Kidney epithelial cell (primary cell): ENCODE measurements around the gene IFNA7. TPM values are rescaled to one million over a fixed set of nuclear protein-coding genes. Genes with fewer than 3 reads are reported as not detected.
"Not testable (repeated sequence)": the region's sequence is repeated elsewhere in the genome, so short reads cannot be mapped to it uniquely, and the experiment has no call there.

Experiments used
- DNase-seq: peaks from one replicate; pipeline ENCODE4 v3.0.0-alpha.2; 2010; ENCODE audit warnings: low read depth
- H3K27me3 ChIP-seq: 2 replicates; pipeline ENCODE4 v1.6.0; 2011; ENCODE audit warnings: low read length; ENCODE audit not compliant: control insufficient read depth, insufficient read depth
- H3K36me3 ChIP-seq: 2 replicates; pipeline ENCODE4 v1.5.1; 2011; ENCODE audit warnings: low read length; ENCODE audit not compliant: control insufficient read depth, insufficient read depth
- H3K4me3 ChIP-seq: 2 replicates; pipeline ENCODE4 v1.5.1; 2011; ENCODE audit warnings: low read depth, mild to moderate bottlenecking, control low read depth, low read length
- CTCF ChIP-seq: IDR thresholded peaks from 2 replicates; pipeline ENCODE4 v1.5.1; 2011; ENCODE audit warnings: mild to moderate bottlenecking, moderate library complexity, low read length, control low read depth, inconsistent platforms; ENCODE audit not compliant: insufficient read depth, poor library complexity, severe bottlenecking
- total RNA-seq: library from RNA; depleted of rRNA; stranded (reverse); fragments of >200 nt; gene quantifications from 2 replicates; pipeline ENCODE4 v1.2.3, GENCODE V29; 2015

IFNA7 gene
- not detected in 2 replicates for total RNA-seq

- DNase-seq, H3K36me3 ChIP-seq, H3K27me3 ChIP-seq, H3K4me3 ChIP-seq: not testable (repeated sequence)
Measured at GRCh38 chr9:21202105-21202504, at the start of gene IFNA7. Gene IFNA7, minus strand, starts transcription at chr9:21202205. Its CDS starts 40 bp downstream, at chr9:21202165.

DNA sequence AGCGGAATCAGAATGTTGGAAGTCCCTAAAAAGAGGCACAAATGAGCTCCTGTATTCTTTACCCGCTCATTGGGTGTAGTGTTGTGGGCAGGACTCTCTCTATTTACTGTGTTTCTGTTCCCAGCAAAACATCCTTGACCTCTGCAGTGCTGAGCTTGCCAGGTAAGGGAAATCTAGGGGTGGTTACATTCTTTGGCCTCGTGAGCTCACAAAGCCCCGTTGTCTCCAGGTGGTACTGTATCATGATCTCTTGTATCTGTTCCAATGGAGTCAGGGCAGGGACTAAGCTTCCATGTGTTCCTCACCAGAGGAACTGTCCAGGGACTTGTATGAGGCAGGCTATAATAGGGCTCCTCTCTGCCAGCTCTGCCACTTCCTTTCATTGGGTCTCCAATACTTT lies 49.6 kb upstream of the IFNA7 start:
- H3K36me3 ChIP-seq: no peaks in the 10 kb centered on the region
- H3K4me3 ChIP-seq: no peak overlapping the region
- DNase-seq: no peak
- no peak for TF ChIP-seq CTCF
- peaks cover 8% of the 10 kb centered on the region for H3K27me3 ChIP-seq

DNA sequence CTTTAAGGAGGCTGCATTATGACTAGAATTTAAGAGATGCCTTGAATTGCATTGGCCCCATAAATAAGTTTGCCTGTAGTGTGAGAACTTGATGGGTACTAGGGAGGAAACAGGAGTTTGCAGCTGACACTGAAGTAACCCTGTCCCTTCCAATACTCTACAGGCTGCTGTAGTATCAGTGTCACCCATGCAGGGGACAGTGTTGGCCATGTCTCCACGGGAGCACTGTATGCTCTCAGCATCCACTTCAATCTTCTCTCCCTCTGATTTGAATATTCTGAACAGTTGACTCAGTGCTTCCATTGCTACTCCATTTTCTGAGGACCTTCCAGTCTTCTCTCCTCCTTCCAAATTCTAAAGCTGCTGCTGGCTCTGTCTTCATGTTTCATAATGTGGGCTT lies 49.2 kb upstream of the IFNA7 start:
- DNase-seq: no peak
- no peak for TF ChIP-seq CTCF
- no peaks in the 10 kb centered on the region for H3K36me3 ChIP-seq
- no peak overlapping the region for H3K4me3 ChIP-seq
- H3K27me3 ChIP-seq: peaks cover 8% of the 10 kb centered on the region

DNA sequence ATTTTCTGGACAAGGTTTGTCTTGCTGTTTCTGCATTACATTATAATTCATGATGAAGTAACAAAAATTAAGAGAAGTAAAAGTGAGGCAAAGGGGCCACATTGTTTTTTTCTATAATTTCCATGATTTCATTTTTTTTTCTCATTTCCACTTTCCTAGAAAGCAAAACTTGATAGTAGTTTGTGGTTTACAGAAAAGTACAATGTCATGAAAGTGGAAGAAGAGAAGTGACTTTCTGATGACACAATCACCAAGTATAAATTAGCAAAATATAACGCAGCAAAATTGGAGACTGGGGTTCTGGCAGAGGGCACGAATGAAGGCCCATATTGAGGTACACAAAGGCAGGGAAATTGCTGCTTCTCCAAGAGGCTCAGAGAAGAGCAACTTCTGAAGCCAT lies 42.8 kb upstream of the IFNA7 start:
- TF ChIP-seq CTCF: no peak
- Histone ChIP-seq H3K4me3 (no peak overlapping the region), H3K27me3 (no peaks in the 10 kb centered on the region), H3K36me3 (no peaks in the 10 kb centered on the region)
- no peak for DNase-seq

GRCh38 chr9:21239911-21240310 lies 37.9 kb upstream of the IFNA7 start, which contains the start of gene IFNA14:
Gene IFNA14, minus strand, starts transcription at chr9:21240005. Its CDS starts 70 bp downstream, at chr9:21239935.
- DNase-seq: no peak
- H3K4me3 ChIP-seq: no peak within 1 kb of the TSS
- no peak for TF ChIP-seq CTCF
- no peaks in the 10 kb centered on the region for H3K27me3 ChIP-seq
- no peaks in the 10 kb centered on the region for H3K36me3 ChIP-seq

GRCh38 chr9:21236360-21236714 lies 34.3 kb upstream of the IFNA7 start:
- H3K27me3 ChIP-seq, H3K36me3 ChIP-seq, H3K4me3 ChIP-seq, DNase-seq: not testable (repeated sequence)

DNA sequence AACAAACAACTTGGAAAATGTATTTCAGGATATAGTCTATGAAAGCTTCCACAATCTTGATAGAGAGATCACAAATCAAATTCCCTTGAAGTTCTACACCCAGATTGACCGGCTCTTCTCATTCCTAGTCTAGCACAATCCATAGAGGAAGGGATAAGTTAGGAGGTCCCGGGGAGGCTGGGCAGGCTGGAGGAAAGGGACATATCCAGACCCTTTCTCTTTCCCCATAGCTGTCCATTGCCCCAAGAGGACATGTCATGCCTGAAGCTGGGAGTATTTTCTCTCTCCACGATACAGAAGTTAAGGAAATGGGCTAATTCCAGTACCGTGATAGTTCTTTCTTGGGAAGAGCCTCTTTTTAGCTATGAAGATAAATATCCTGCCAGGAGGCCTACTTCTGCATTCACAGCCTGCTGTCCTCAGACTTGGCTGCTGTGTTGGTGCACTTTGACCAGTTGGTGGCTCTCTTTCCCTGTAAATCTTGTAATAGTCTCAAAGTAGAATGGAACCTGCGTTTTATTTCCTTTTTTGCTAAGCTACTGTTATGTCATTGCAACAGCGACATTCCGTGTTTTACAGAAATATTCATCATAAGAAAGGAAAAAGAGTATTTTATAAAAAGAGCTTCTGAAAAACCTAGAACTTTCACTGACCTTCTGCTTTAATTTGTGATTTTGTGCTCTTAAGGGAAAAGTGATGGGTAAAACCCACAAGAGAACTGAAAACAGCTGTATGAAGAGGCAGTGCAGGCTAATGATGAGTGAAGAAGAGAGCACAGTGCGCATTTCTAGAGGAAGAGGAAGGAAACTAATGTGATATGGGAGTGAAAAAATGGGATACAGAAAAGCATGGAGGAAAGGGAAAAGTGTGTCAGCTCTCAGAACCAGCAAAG lies 33.7 kb upstream of the IFNA7 start:
- not testable (repeated sequence) for H3K4me3 ChIP-seq, DNase-seq, H3K27me3 ChIP-seq, H3K36me3 ChIP-seq
- TF ChIP-seq CTCF: peak; percentile 64
